GM18861 (cell line): ENCODE measurements around the gene CCDC70.
"Not testable (repeated sequence)": the region's sequence is repeated elsewhere in the genome, so short reads cannot be mapped to it uniquely, and the experiment has no call there.

Source experiments
- ATAC-seq: cut with Tn5 transposase; IDR thresholded peaks from one replicate; pipeline ENCODE4 v1.9.1; 2021; ENCODE audit not compliant: unreplicated experiment

Gene CCDC70

GRCh38 chr13:51905787-51906186, 44.0 kb downstream of the CCDC70 start:
- no peak for ATAC-seq

GRCh38 chr13:51906581-51906980, 44.8 kb downstream of the CCDC70 start:
- no peak for ATAC-seq

GRCh38 chr13:51907040-51907732, 45.4 kb downstream of the CCDC70 start:
- ATAC-seq, result no peak

GRCh38 chr13:51909265-51909664, 47.5 kb downstream of the CCDC70 start:
- not testable (repeated sequence) for ATAC-seq

- ATAC-seq, result no peak
These were observed 48.7 kb downstream of the CCDC70 start for GRCh38 chr13:51910508-51910907.

- ATAC-seq, result no peak
These were observed 50.3 kb downstream of the CCDC70 start for GRCh38 chr13:51912091-51912490.

GRCh38 chr13:51912511-51913225, 50.9 kb downstream of the CCDC70 start:
- ATAC-seq, result no peak

- ATAC-seq, result no peak
These were observed 51.8 kb downstream of the CCDC70 start for GRCh38 chr13:51913421-51914136.

GRCh38 chr13:51914137-51914493, 52.3 kb downstream of the CCDC70 start:
- ATAC-seq, result no peak
